Suprapubic skin (tissue), 4 donors: ENCODE data around the gene KCNH1. TPM values are rescaled to one million over a fixed set of nuclear protein-coding genes. Genes with fewer than 3 reads are reported as not detected.

ENCODE experiments used
- DNase-seq, 2 donors: peaks; one replicate each; pipeline ENCODE4 v3.0.0-alpha.2; 2019; ENCODE audit warnings: low spot score in 2 of 2
- H3K27ac ChIP-seq: fragments of 200-600 bp; sonication (generic); one replicate; pipeline ENCODE4 v1.5.1; 2019
- H3K27me3 ChIP-seq: fragments of 200-600 bp; sonication (generic); one replicate; pipeline ENCODE4 v1.5.1; 2019
- H3K36me3 ChIP-seq: fragments of 200-600 bp; sonication (generic); one replicate; pipeline ENCODE4 v1.5.1; 2019
- H3K4me1 ChIP-seq: fragments of 200-600 bp; sonication (generic); one replicate; pipeline ENCODE4 v1.5.1; 2019
- H3K4me3 ChIP-seq: fragments of 200-600 bp; sonication (generic); one replicate; pipeline ENCODE4 v1.5.1; 2019; ENCODE audit warnings: mild to moderate bottlenecking
- H3K9me3 ChIP-seq: fragments of 200-600 bp; sonication (generic); one replicate; pipeline ENCODE4 v1.5.1; 2019
- EP300 ChIP-seq: sonication (generic); formaldehyde crosslinking; IDR thresholded peaks from one replicate; pipeline ENCODE4 v1.6.1; 2017; ENCODE audit warnings: antibody characterized with exemption
- POLR2A ChIP-seq, 2 donors: fragments of 450-650 bp; IDR thresholded peaks; one replicate each; pipeline ENCODE4 v1.6.1; 2017; ENCODE audit warnings: antibody characterized with exemption in 2 of 2, mild to moderate bottlenecking in 2 of 2, moderate library complexity in 2 of 2
- POLR2AphosphoS5 ChIP-seq, 3 donors: sonication (generic); formaldehyde crosslinking; IDR thresholded peaks; one replicate each; pipeline ENCODE4 v1.6.1; 2017; ENCODE audit warnings: antibody characterized with exemption in 3 of 3
- WGBS: methylation state at CpG from one replicate; pipeline ENCODE4 v1.1.5; 2018; 5-methylcytosine and 5-hydroxymethylcytosine counted together
- total RNA-seq, 4 donors: library from RNA; depleted of rRNA; stranded (reverse); fragments of >200 nt; gene quantifications; one replicate each; pipeline ENCODE4 v1.1.0, GENCODE V29; 2016
- TF ChIP-seq, protein P1 (sequence below), 2 donors: fragments of 200-600 bp in 1 of 2; fragments of 450-650 bp in 1 of 2; sonication (generic) in 1 of 2; IDR thresholded peaks; one replicate each; pipeline ENCODE4 v1.5.1; 2016 to 2019; ENCODE audit warnings: antibody characterized with exemption in 2 of 2, mild to moderate bottlenecking in 1 of 2, moderate library complexity in 1 of 2

KCNH1 gene
- total RNA-seq, 4 donors from 2014 or later = 1.1 TPM; not detected in 3

GRCh38 chr1:210695026-210695425, 438.9 kb downstream of the KCNH1 start:
- Histone ChIP-seq H3K4me3 (no peak overlapping the region), H3K27ac (no peak overlapping the region), H3K27me3 (no peaks in the 10 kb centered on the region), H3K4me1 (no peaks in the 10 kb centered on the region), H3K9me3 (no peaks in the 10 kb centered on the region), H3K36me3 (no peaks in the 10 kb centered on the region)
- no peak for DNase-seq
- WGBS = 57% methylated on average over 1 of the region's 1 CpG
- no peak for TF ChIP-seq POLR2A (IDR thresholded peaks at IDR 0.05)
- TF ChIP-seq EP300 = no peak
- no peak for TF ChIP-seq POLR2AphosphoS5 (IDR thresholded peaks at IDR 0.05)
- TF ChIP-seq, protein P1, sequence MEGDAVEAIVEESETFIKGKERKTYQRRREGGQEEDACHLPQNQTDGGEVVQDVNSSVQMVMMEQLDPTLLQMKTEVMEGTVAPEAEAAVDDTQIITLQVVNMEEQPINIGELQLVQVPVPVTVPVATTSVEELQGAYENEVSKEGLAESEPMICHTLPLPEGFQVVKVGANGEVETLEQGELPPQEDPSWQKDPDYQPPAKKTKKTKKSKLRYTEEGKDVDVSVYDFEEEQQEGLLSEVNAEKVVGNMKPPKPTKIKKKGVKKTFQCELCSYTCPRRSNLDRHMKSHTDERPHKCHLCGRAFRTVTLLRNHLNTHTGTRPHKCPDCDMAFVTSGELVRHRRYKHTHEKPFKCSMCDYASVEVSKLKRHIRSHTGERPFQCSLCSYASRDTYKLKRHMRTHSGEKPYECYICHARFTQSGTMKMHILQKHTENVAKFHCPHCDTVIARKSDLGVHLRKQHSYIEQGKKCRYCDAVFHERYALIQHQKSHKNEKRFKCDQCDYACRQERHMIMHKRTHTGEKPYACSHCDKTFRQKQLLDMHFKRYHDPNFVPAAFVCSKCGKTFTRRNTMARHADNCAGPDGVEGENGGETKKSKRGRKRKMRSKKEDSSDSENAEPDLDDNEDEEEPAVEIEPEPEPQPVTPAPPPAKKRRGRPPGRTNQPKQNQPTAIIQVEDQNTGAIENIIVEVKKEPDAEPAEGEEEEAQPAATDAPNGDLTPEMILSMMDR (IDR thresholded peaks at IDR 0.05) = no peak

GRCh38 chr1:210692796-210693195, 441.2 kb downstream of the KCNH1 start:
- Histone ChIP-seq H3K4me1 (no peaks in the 10 kb centered on the region), H3K27me3 (no peaks in the 10 kb centered on the region), H3K27ac (no peak overlapping the region), H3K9me3 (no peaks in the 10 kb centered on the region), H3K4me3 (no peak overlapping the region), H3K36me3 (no peaks in the 10 kb centered on the region)
- no peak for DNase-seq
- no peak for TF ChIP-seq EP300
- no peak for TF ChIP-seq POLR2AphosphoS5 (IDR thresholded peaks at IDR 0.05)
- TF ChIP-seq, protein P1 (IDR thresholded peaks at IDR 0.05) = no peak
- no peak for TF ChIP-seq POLR2A (IDR thresholded peaks at IDR 0.05)
- WGBS = 74% methylated on average over 7 of the region's 7 CpGs

GRCh38 chr1:210691039-210691610, 442.8 kb downstream of the KCNH1 start:
- no peak for DNase-seq
- H3K36me3 ChIP-seq = no peaks in the 10 kb centered on the region
- no peaks in the 10 kb centered on the region for H3K9me3 ChIP-seq
- no peak overlapping the region for H3K4me3 ChIP-seq
- no peak for TF ChIP-seq POLR2A (IDR thresholded peaks at IDR 0.05)
- TF ChIP-seq, protein P1 (IDR thresholded peaks at IDR 0.05) = no peak
- TF ChIP-seq EP300 = no peak
- TF ChIP-seq POLR2AphosphoS5 (IDR thresholded peaks at IDR 0.05) = no peak
- 94% methylated on average over 6 of the region's 6 CpGs for WGBS
- H3K27me3 ChIP-seq = no peaks in the 10 kb centered on the region
- H3K27ac ChIP-seq = no peak overlapping the region
- H3K4me1 ChIP-seq = no peaks in the 10 kb centered on the region

DNA sequence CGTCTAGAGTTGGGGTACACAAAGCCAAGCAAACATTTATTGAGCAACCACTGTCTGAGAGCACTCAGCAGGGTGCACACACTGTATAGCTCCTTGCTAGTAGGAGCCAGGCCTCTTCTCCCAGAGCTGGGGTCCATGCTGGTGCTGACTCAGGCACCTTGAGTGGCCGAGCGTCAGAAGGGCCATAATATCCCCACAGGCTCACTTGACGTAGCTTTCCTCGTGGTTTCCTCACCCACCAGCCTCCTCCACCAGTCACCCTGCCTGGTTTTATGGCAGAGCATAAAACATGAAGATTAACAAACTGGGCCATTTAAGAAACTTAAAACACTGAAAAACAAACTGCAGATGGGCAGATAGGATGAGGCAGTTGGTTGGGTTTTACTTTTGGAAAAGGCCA, 443.7 kb downstream of the KCNH1 start:
- Histone ChIP-seq H3K4me3 (no peak overlapping the region), H3K27ac (no peak overlapping the region), H3K4me1 (no peaks in the 10 kb centered on the region), H3K27me3 (no peaks in the 10 kb centered on the region), H3K9me3 (no peaks in the 10 kb centered on the region), H3K36me3 (no peaks in the 10 kb centered on the region)
- no peak for DNase-seq
- TF ChIP-seq POLR2AphosphoS5 (IDR thresholded peaks at IDR 0.05) = no peak
- TF ChIP-seq POLR2A (IDR thresholded peaks at IDR 0.05) = no peak
- TF ChIP-seq, protein P1 (IDR thresholded peaks at IDR 0.05) = no peak
- no peak for TF ChIP-seq EP300
- 90% methylated on average over 5 of the region's 5 CpGs for WGBS

DNA sequence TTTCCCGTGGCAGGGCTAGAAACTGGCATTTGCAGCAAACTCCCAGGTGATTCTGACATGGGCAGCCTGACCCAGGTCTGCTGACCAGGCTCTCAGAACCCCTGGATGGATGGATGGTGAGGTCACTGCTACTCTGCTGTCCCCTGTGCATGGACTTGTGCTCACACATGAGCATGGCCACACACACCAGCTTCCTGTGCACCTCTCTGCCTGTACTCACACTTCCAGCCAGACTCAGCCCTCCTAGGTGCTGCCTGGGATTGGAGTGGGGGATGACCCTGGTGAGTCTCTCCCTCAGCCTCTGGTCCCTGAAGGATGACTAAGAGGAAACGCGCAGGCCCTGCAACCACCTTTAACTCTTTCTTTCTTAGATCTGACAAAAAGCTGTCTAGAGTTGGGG, 444.1 kb downstream of the KCNH1 start:
- Histone ChIP-seq H3K4me1 (no peaks in the 10 kb centered on the region), H3K27me3 (no peaks in the 10 kb centered on the region), H3K9me3 (no peaks in the 10 kb centered on the region), H3K4me3 (no peak overlapping the region), H3K36me3 (no peaks in the 10 kb centered on the region), H3K27ac (no peak overlapping the region)
- WGBS = 91% methylated on average over 3 of the region's 3 CpGs
- TF ChIP-seq POLR2AphosphoS5 (IDR thresholded peaks at IDR 0.05) (no peak), POLR2A (IDR thresholded peaks at IDR 0.05) (no peak), EP300 (no peak)
- TF ChIP-seq, protein P1 (IDR thresholded peaks at IDR 0.05) = no peak
- no peak for DNase-seq
